ENCODE measurements around the gene CDC42BPA.

DNA sequence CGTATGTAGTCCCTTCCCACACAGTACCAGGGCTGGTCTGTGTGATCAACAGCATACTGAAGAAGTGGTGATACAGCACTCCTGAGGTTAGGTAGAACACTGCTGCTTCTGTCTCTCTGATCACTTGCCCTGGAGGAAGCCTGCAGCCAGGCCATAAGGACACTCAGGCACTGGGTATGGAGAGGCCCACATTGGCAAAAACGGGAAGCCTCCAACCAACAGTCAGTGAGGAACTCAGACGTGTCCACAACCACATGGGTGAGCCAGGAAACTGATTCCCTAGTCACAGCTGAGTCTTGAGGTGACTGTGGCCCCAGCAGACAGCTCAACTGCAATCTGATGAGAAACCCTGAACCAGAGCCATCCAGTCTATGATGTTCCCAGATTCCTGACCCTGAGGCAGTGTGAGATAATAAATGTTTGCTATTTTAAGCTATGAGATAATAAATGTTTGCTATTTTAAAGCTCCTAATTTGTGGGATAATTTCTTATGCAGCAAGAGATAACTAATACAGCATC is 315.7 kb downstream of the CDC42BPA start:
- TF ChIP-seq TARDBP (IDR thresholded peaks at IDR 0.05), result no peak
- no peak for TF ChIP-seq FOXM1 (IDR thresholded peaks at IDR 0.05; ENCODE audit: borderline replicate concordance)
- no peak for TF ChIP-seq BHLHE40 (IDR thresholded peaks at IDR 0.05; ENCODE audit: borderline replicate concordance)
- no peak for TF ChIP-seq FOXA1 (IDR thresholded peaks at IDR 0.05)
- TF ChIP-seq, protein P1, sequence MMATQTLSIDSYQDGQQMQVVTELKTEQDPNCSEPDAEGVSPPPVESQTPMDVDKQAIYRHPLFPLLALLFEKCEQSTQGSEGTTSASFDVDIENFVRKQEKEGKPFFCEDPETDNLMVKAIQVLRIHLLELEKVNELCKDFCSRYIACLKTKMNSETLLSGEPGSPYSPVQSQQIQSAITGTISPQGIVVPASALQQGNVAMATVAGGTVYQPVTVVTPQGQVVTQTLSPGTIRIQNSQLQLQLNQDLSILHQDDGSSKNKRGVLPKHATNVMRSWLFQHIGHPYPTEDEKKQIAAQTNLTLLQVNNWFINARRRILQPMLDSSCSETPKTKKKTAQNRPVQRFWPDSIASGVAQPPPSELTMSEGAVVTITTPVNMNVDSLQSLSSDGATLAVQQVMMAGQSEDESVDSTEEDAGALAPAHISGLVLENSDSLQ (IDR thresholded peaks at IDR 0.05), result no peak
- TF ChIP-seq L3MBTL2 (conservative IDR thresholded peaks at IDR 0.05), result no peak
